Left lung (tissue), 10 donors: Measurements from ENCODE around the gene VPS35L. TPM values are rescaled to one million over a fixed set of nuclear protein-coding genes. Genes with fewer than 3 reads are reported as not detected.

Experiments
- ATAC-seq: fragments of 200-7000 bp; cut with Tn5 transposase; one replicate; pipeline ENCODE4 v1.9.1; 2020; ENCODE audit warnings: moderate library complexity
- DNase-seq, 4 donors: peaks; one replicate each; pipeline ENCODE4 v3.0.0-alpha.2; 2013 to 2020
- H3K27ac ChIP-seq, 2 donors: fragments of 200-600 bp; sonication (generic) in 1 of 2; one replicate each; pipeline versions ENCODE4 v1.5.0 to v1.8.0; 2020 to 2021
- H3K27me3 ChIP-seq, 2 donors: fragments of 200-600 bp; sonication (generic) in 1 of 2; one replicate each; pipeline versions ENCODE4 v1.5.0 to v1.8.0; 2020 to 2021
- H3K36me3 ChIP-seq, 2 donors: fragments of 200-600 bp; sonication (generic) in 1 of 2; one replicate each; pipeline versions ENCODE4 v1.5.0 to v1.8.0; 2020 to 2021
- H3K4me1 ChIP-seq, 2 donors: fragments of 200-600 bp; one replicate each; pipeline ENCODE4 v1.8.0; 2021
- H3K4me3 ChIP-seq, 2 donors: fragments of 200-600 bp; sonication (generic) in 1 of 2; one replicate each; pipeline versions ENCODE4 v1.5.0 to v1.8.0; 2020 to 2021; ENCODE audit warnings: mild to moderate bottlenecking in 1 of 2
- H3K9me3 ChIP-seq, 2 donors: fragments of 200-600 bp; sonication (generic) in 1 of 2; one replicate each; pipeline versions ENCODE4 v1.5.0 to v1.8.0; 2020 to 2021
- CTCF ChIP-seq, 2 donors: fragments of 200-600 bp; sonication (generic) in 1 of 2; IDR thresholded peaks; one replicate each; pipeline versions ENCODE4 v1.5.0 to v1.8.0; 2021; ENCODE audit warnings: antibody characterized with exemption in 2 of 2
- intact Hi-C, 2 donors: fragments of 100-400 bp; cut with DNase I; formaldehyde crosslinking; loops; one replicate each; pipeline versions ENCODE4 v1.11.2 to v1.14.2; 2022
- polyA plus RNA-seq, 6 donors: library from polyadenylated mRNA; unstranded; fragments of 120-200 nt; gene quantifications; one replicate each; pipeline ENCODE4 v1.2.1, GENCODE V29; 2013; ENCODE audit not compliant: insufficient read length in 6 of 6
- total RNA-seq, 2 donors: library from RNA; stranded (reverse); fragmentation: NEBNext Ultra II Directional; extraction: Animal tissue kit (Norgen Biotek cat#: 25700); gene quantifications; one replicate each; pipeline ENCODE4 v1.2.1, GENCODE V29; 2021
- donor health status: DM: no; HTN: yes; CAD: no.
- donor health status: DM: no; HTN: no; CAD: no.

The VPS35L gene
- total and polyA plus RNA-seq, 8 donors = 54.8 to 70.2 (median 57.7) TPM

- no peaks in the 10 kb centered on the region for H3K27me3 ChIP-seq
- no peak for ATAC-seq
- intact Hi-C loops = no loop called here
- no peak overlapping the region for H3K4me3 ChIP-seq
- TF ChIP-seq CTCF (IDR thresholded peaks at IDR 0.05) = no peak
- peaks cover 0 to 76% of the 10 kb centered on the region in 2 donors for H3K36me3 ChIP-seq
- DNase-seq = no peak
- no peaks in the 10 kb centered on the region for H3K4me1 ChIP-seq
- no peaks in the 10 kb centered on the region for H3K9me3 ChIP-seq
- H3K27ac ChIP-seq = no peak overlapping the region
Observed at GRCh38 chr16:19642501-19642900, 87.0 kb downstream of the VPS35L start.

GRCh38 chr16:19644877-19645276, 89.4 kb downstream of the VPS35L start:
- intact Hi-C loops = no loop called here

GRCh38 chr16:19645557-19645981, 90.1 kb downstream of the VPS35L start:
- no peaks in the 10 kb centered on the region for H3K9me3 ChIP-seq
- peaks cover 0 to 74% of the 10 kb centered on the region in 2 donors for H3K36me3 ChIP-seq
- H3K4me1 ChIP-seq = no peaks in the 10 kb centered on the region
- no peak for DNase-seq
- no peak for ATAC-seq
- no peak overlapping the region for H3K27ac ChIP-seq
- no peaks in the 10 kb centered on the region for H3K27me3 ChIP-seq
- no peak overlapping the region for H3K4me3 ChIP-seq
- TF ChIP-seq CTCF (IDR thresholded peaks at IDR 0.05) = no peak
- intact Hi-C loops = no loop called here

More at GRCh38 chr16:19644877-19645276, 89.4 kb downstream of the VPS35L start:
- H3K9me3 ChIP-seq = no peaks in the 10 kb centered on the region
- no peaks in the 10 kb centered on the region for H3K27me3 ChIP-seq
- DNase-seq = no peak
- no peak for TF ChIP-seq CTCF (IDR thresholded peaks at IDR 0.05)
- peaks cover 0 to 76% of the 10 kb centered on the region in 2 donors for H3K36me3 ChIP-seq
- no peaks in the 10 kb centered on the region for H3K4me1 ChIP-seq
- H3K27ac ChIP-seq = no peak overlapping the region
- no peak for ATAC-seq
- no peak overlapping the region for H3K4me3 ChIP-seq

- intact Hi-C loops = no loop called here
- ATAC-seq (no peak), DNase-seq (no peak)
- no peak overlapping the region for H3K4me3 ChIP-seq
- TF ChIP-seq CTCF (IDR thresholded peaks at IDR 0.05) = no peak
- no peaks in the 10 kb centered on the region for H3K27me3 ChIP-seq
- H3K36me3 ChIP-seq = peaks cover 0 to 87% of the 10 kb centered on the region in 2 donors
- H3K27ac ChIP-seq = no peak overlapping the region
- no peaks in the 10 kb centered on the region for H3K4me1 ChIP-seq
- no peaks in the 10 kb centered on the region for H3K9me3 ChIP-seq
Observed at GRCh38 chr16:19649980-19650379, 94.5 kb downstream of the VPS35L start.

DNA sequence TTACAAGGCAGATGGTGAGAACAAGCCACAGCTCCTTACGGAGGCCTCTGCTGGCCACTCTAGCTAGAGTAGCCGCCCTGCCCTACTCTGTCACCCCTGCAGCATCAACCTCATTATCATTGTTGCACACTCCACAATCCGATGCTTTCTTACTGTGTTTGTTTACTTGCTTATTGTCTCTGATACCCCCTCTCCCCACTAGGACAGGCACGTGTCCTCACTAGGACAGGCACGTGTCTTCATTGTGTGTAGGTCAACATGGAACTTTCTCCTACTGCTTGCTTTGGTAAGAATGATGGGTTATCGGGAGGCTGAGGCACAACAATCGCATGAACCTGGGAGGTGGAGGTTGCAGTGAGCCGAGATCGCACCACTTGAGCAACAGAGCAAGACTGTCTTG, 98.6 kb downstream of the VPS35L start:
- intact Hi-C loops = no loop called here
- DNase-seq = no peak
- Histone ChIP-seq H3K36me3 (peaks cover 0 to 87% of the 10 kb centered on the region in 2 donors), H3K27me3 (no peaks in the 10 kb centered on the region), H3K9me3 (no peaks in the 10 kb centered on the region), H3K4me3 (no peak overlapping the region), H3K27ac (no peak overlapping the region), H3K4me1 (no peaks in the 10 kb centered on the region)
- ATAC-seq = no peak
- no peak for TF ChIP-seq CTCF (IDR thresholded peaks at IDR 0.05)
